HEK293 (cell line): ENCODE results near the gene ACTL6A.

Source experiments
- SP2 ChIP-seq: fragments of 450-650 bp; formaldehyde crosslinking; IDR thresholded peaks from 2 replicates; pipeline ENCODE4 v1.5.1; 2016; ENCODE audit warnings: missing biosample characterization, missing genetic modification characterization
- YY1 ChIP-seq: fragments of 450-650 bp; formaldehyde crosslinking; IDR thresholded peaks from 2 replicates; pipeline ENCODE4 v1.5.1; 2018; ENCODE audit warnings: missing biosample characterization, missing genetic modification characterization
- YY2 ChIP-seq: fragments of 450-650 bp; formaldehyde crosslinking; IDR thresholded peaks from 2 replicates; pipeline ENCODE4 v1.5.1; 2016; ENCODE audit warnings: missing biosample characterization, missing genetic modification characterization
- ZNF266 ChIP-seq: fragments of 450-650 bp; formaldehyde crosslinking; IDR thresholded peaks from 2 replicates; pipeline ENCODE4 v1.5.1; 2016; ENCODE audit warnings: missing biosample characterization, missing genetic modification characterization, low read depth
- ZNF416 ChIP-seq: fragments of 450-650 bp; formaldehyde crosslinking; IDR thresholded peaks from 2 replicates; pipeline ENCODE4 v1.5.1; 2016; ENCODE audit warnings: missing biosample characterization, missing genetic modification characterization
- ZNF561 ChIP-seq: fragments of 450-650 bp; IDR thresholded peaks from 2 replicates; pipeline ENCODE4 v1.5.1; 2018; ENCODE audit warnings: missing biosample characterization, missing genetic modification characterization, borderline replicate concordance
- ZNF768 ChIP-seq: fragments of 450-650 bp; formaldehyde crosslinking; IDR thresholded peaks from 2 replicates; pipeline ENCODE4 v1.5.1; 2018; ENCODE audit warnings: missing biosample characterization, mild to moderate bottlenecking, missing genetic modification characterization
- ZNF792 ChIP-seq: fragments of 450-650 bp; formaldehyde crosslinking; IDR thresholded peaks from 2 replicates; pipeline ENCODE4 v1.5.1; 2016; ENCODE audit warnings: missing biosample characterization, missing genetic modification characterization
- ZNF830 ChIP-seq: fragments of 450-650 bp; IDR thresholded peaks from 2 replicates; pipeline ENCODE4 v1.5.0; 2018; ENCODE audit warnings: missing biosample characterization, missing genetic modification characterization, low read depth, mild to moderate bottlenecking, moderate library complexity
- TF ChIP-seq, protein P1 (sequence below): fragments of 450-650 bp; formaldehyde crosslinking; IDR thresholded peaks from 2 replicates; pipeline ENCODE4 v1.5.1; 2016; ENCODE audit warnings: missing biosample characterization, missing genetic modification characterization
- TF ChIP-seq, protein P2 (sequence below): fragments of 450-650 bp; formaldehyde crosslinking; IDR thresholded peaks from 2 replicates; pipeline ENCODE4 v1.5.1; 2016; ENCODE audit warnings: missing biosample characterization, missing genetic modification characterization
- TF ChIP-seq, protein P3 (sequence below): sonication (generic); formaldehyde crosslinking; IDR thresholded peaks from 2 replicates; pipeline ENCODE4 v1.8.1; 2022; ENCODE audit warnings: mild to moderate bottlenecking, moderate library complexity, missing genetic modification reagents
- TF ChIP-seq, protein P4 (sequence below): fragments of 450-650 bp; formaldehyde crosslinking; IDR thresholded peaks from 2 replicates; pipeline ENCODE4 v1.5.1; 2016; ENCODE audit warnings: missing biosample characterization, missing genetic modification characterization
- TF ChIP-seq, protein P5 (sequence below): fragments of 450-650 bp; formaldehyde crosslinking; IDR thresholded peaks from 2 replicates; pipeline ENCODE4 v1.5.1; 2017; ENCODE audit warnings: missing biosample characterization, missing genetic modification characterization

DNA sequence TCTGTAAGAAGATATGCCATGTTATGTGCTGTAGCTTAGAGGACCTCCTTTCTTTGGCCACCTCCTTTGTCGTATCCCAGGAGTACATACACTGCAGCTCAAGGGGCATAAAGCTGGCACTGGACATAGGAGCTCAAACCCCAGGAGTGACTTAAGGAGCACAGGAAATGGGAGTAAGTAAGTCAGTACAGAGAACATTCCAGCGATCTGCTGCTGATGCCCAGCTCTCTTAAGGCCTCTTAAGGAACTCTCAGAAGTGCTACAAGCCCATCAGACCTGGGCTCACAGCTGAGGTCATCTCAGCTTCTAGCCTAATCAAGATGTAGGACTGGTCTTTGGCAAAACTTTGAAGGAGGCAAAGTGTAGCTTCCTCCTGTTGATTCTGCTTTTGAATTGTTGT lies 21.6 kb upstream of the ACTL6A start:
- TF ChIP-seq ZNF266 (tag by site-specific recombination) (no peak), ZNF830 (tag by site-specific recombination) (no peak), SP2 (tag by site-specific recombination) (no peak), ZNF792 (tag by site-specific recombination) (no peak), ZNF416 (tag by site-specific recombination) (no peak), ZNF768 (tag by site-specific recombination) (no peak), YY1 (tag by site-specific recombination) (no peak), ZNF561 (tag by site-specific recombination) (no peak), YY2 (no peak)
- TF ChIP-seq, protein P1, sequence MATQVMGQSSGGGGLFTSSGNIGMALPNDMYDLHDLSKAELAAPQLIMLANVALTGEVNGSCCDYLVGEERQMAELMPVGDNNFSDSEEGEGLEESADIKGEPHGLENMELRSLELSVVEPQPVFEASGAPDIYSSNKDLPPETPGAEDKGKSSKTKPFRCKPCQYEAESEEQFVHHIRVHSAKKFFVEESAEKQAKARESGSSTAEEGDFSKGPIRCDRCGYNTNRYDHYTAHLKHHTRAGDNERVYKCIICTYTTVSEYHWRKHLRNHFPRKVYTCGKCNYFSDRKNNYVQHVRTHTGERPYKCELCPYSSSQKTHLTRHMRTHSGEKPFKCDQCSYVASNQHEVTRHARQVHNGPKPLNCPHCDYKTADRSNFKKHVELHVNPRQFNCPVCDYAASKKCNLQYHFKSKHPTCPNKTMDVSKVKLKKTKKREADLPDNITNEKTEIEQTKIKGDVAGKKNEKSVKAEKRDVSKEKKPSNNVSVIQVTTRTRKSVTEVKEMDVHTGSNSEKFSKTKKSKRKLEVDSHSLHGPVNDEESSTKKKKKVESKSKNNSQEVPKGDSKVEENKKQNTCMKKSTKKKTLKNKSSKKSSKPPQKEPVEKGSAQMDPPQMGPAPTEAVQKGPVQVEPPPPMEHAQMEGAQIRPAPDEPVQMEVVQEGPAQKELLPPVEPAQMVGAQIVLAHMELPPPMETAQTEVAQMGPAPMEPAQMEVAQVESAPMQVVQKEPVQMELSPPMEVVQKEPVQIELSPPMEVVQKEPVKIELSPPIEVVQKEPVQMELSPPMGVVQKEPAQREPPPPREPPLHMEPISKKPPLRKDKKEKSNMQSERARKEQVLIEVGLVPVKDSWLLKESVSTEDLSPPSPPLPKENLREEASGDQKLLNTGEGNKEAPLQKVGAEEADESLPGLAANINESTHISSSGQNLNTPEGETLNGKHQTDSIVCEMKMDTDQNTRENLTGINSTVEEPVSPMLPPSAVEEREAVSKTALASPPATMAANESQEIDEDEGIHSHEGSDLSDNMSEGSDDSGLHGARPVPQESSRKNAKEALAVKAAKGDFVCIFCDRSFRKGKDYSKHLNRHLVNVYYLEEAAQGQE (tag by site-specific recombination) = no peak
- TF ChIP-seq, protein P2, sequence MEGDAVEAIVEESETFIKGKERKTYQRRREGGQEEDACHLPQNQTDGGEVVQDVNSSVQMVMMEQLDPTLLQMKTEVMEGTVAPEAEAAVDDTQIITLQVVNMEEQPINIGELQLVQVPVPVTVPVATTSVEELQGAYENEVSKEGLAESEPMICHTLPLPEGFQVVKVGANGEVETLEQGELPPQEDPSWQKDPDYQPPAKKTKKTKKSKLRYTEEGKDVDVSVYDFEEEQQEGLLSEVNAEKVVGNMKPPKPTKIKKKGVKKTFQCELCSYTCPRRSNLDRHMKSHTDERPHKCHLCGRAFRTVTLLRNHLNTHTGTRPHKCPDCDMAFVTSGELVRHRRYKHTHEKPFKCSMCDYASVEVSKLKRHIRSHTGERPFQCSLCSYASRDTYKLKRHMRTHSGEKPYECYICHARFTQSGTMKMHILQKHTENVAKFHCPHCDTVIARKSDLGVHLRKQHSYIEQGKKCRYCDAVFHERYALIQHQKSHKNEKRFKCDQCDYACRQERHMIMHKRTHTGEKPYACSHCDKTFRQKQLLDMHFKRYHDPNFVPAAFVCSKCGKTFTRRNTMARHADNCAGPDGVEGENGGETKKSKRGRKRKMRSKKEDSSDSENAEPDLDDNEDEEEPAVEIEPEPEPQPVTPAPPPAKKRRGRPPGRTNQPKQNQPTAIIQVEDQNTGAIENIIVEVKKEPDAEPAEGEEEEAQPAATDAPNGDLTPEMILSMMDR = no peak
- TF ChIP-seq, protein P3, sequence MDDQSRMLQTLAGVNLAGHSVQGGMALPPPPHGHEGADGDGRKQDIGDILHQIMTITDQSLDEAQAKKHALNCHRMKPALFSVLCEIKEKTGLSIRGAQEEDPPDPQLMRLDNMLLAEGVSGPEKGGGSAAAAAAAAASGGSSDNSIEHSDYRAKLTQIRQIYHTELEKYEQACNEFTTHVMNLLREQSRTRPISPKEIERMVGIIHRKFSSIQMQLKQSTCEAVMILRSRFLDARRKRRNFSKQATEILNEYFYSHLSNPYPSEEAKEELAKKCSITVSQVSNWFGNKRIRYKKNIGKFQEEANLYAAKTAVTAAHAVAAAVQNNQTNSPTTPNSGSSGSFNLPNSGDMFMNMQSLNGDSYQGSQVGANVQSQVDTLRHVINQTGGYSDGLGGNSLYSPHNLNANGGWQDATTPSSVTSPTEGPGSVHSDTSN = no peak
- TF ChIP-seq, protein P4, sequence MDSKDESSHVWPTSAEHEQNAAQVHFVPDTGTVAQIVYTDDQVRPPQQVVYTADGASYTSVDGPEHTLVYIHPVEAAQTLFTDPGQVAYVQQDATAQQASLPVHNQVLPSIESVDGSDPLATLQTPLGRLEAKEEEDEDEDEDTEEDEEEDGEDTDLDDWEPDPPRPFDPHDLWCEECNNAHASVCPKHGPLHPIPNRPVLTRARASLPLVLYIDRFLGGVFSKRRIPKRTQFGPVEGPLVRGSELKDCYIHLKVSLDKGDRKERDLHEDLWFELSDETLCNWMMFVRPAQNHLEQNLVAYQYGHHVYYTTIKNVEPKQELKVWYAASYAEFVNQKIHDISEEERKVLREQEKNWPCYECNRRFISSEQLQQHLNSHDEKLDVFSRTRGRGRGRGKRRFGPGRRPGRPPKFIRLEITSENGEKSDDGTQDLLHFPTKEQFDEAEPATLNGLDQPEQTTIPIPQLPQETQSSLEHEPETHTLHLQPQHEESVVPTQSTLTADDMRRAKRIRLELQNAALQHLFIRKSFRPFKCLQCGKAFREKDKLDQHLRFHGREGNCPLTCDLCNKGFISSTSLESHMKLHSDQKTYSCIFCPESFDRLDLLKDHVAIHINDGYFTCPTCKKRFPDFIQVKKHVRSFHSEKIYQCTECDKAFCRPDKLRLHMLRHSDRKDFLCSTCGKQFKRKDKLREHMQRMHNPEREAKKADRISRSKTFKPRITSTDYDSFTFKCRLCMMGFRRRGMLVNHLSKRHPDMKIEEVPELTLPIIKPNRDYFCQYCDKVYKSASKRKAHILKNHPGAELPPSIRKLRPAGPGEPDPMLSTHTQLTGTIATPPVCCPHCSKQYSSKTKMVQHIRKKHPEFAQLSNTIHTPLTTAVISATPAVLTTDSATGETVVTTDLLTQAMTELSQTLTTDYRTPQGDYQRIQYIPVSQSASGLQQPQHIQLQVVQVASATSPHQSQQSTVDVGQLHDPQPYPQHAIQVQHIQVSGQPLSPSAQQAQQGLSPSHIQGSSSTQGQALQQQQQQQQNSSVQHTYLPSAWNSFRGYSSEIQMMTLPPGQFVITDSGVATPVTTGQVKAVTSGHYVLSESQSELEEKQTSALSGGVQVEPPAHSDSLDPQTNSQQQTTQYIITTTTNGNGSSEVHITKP (tag by site-specific recombination) = no peak
- TF ChIP-seq, protein P5, sequence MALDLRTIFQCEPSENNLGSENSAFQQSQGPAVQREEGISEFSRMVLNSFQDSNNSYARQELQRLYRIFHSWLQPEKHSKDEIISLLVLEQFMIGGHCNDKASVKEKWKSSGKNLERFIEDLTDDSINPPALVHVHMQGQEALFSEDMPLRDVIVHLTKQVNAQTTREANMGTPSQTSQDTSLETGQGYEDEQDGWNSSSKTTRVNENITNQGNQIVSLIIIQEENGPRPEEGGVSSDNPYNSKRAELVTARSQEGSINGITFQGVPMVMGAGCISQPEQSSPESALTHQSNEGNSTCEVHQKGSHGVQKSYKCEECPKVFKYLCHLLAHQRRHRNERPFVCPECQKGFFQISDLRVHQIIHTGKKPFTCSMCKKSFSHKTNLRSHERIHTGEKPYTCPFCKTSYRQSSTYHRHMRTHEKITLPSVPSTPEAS (tag by site-specific recombination) = no peak
